Measurements from ENCODE around the gene SNAP47. TPM values are rescaled to one million over a fixed set of nuclear protein-coding genes. Genes with fewer than 3 reads are reported as not detected.

Gene SNAP47
- total RNA-seq, 2 experiments from 2014 or later, result 25.3 to 25.5 TPM

DNA sequence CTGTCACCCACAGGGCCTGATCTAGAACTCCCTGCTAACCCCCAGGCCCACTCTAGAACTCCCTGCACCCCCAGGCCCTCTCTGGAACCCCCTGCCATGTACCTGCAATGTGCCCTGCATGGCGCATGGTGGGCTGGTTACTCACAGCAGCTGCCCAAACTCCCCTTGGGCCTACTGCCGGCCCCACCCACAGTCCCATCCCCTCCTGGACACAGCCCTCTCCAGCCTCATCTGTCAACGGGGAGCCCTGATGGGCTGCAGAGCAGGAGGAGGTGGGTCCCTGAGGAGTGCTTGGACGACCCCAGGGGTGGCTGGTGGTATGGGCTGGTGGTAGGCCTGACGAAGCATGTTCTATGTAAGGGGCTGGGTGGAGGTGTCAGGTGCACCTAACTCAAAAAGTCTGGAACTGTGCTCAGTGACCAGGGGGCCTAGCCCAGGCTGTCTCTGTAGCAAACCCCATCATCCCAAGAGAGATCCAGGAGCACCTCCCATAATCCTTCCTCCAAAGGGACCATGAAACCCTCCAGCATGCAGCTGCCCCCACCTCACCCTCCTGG lies 61.2 kb downstream of the SNAP47 start:
- H3K4me1 Mint-ChIP-seq (ENCODE audit: low read depth), result no peaks in the 10 kb centered on the region
- ATAC-seq (no peak), DNase-seq (no peak)
- no peaks in the 10 kb centered on the region for H3K9me3 Mint-ChIP-seq
- no peak for TF ChIP-seq CTCF (IDR thresholded peaks at IDR 0.05)
- POLR2A ChIA-PET, result no interaction called here
- H3K27ac Mint-ChIP-seq, result no peak overlapping the region
- H3K4me3 Mint-ChIP-seq, result no peak overlapping the region
- intact Hi-C loops (cut with micrococcal nuclease), result no loop called here
- no peaks in the 10 kb centered on the region for H3K27me3 Mint-ChIP-seq
- H3K36me3 Mint-ChIP-seq (ENCODE audit: low read depth), result no peaks in the 10 kb centered on the region
- CTCF ChIA-PET, result interaction anchor here (1.2 kb wide), 1 partner anchor 35 kb away, joined by 4 read pairs; no protein-coding TSS in a partner anchor

DNA sequence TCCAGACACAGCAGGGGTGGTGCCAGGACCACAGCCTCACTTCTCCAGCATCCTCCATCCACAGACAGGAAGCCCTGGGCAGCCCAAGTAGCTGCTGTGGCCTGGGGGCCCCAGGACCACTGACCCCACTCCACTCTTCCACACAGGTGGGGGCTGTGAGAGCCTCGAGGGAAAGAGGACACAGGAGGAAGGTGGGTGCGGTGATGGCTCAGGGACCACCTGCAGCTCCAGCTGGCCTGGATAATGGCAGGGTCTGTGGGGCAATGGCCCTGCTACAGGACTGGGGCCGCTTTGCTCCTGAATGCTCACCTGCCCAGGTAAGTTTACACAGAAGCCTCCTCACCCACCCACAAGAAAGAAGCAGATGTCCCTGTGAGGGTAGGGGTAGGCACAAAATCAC lies 61.9 kb downstream of the SNAP47 start:
- ATAC-seq (no peak), DNase-seq (no peak)
- no peak for TF ChIP-seq CTCF (IDR thresholded peaks at IDR 0.05)
- Mint-ChIP-seq H3K27ac (no peak overlapping the region), H3K27me3 (no peaks in the 10 kb centered on the region), H3K4me3 (no peak overlapping the region), H3K36me3 (ENCODE audit: low read depth) (no peaks in the 10 kb centered on the region), H3K4me1 (ENCODE audit: low read depth) (no peaks in the 10 kb centered on the region), H3K9me3 (no peaks in the 10 kb centered on the region)
- CTCF ChIA-PET, result no interaction called here
- intact Hi-C loops (cut with micrococcal nuclease), result no loop called here
- POLR2A ChIA-PET, result no interaction called here

DNA sequence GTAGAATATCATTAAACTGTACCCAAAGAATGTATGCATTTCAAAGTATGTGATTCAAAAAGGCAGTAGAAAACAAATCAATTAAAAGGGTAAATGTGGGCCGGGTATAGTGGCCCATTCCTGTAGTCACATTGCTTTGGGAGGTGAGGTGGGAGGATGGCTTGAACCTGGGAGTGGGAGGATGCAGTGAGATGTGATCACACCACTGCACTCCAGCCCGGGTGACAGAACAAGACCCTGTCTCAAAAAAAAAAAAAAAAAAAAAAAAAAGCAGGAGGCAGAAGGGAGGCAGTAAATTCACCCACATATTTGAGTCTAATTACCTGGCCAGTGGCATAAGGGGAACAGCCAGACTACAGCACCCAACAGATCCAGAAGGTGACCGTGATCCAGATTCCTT lies 62.4 kb downstream of the SNAP47 start:
- Mint-ChIP-seq H3K4me3 (no peak overlapping the region), H3K9me3 (no peaks in the 10 kb centered on the region), H3K27me3 (no peaks in the 10 kb centered on the region), H3K36me3 (ENCODE audit: low read depth) (no peaks in the 10 kb centered on the region), H3K4me1 (ENCODE audit: low read depth) (no peaks in the 10 kb centered on the region), H3K27ac (no peak overlapping the region)
- ChIA-PET CTCF (no interaction called here), POLR2A (no interaction called here)
- intact Hi-C loops (cut with micrococcal nuclease), result no loop called here
- no peak for DNase-seq
- no peak for ATAC-seq
- no peak for TF ChIP-seq CTCF (IDR thresholded peaks at IDR 0.05)

GRCh38 chr1:227798078-227798802 lies 63.0 kb downstream of the SNAP47 start:
- Mint-ChIP-seq H3K4me1 (ENCODE audit: low read depth) (no peaks in the 10 kb centered on the region), H3K36me3 (ENCODE audit: low read depth) (no peaks in the 10 kb centered on the region), H3K27ac (no peak overlapping the region), H3K4me3 (no peak overlapping the region), H3K27me3 (no peaks in the 10 kb centered on the region), H3K9me3 (no peaks in the 10 kb centered on the region)
- ChIA-PET CTCF (no interaction called here), POLR2A (no interaction called here)
- ATAC-seq (no peak), DNase-seq (no peak)
- intact Hi-C loops (cut with micrococcal nuclease), result no loop called here
- no peak for TF ChIP-seq CTCF (IDR thresholded peaks at IDR 0.05)

DNA sequence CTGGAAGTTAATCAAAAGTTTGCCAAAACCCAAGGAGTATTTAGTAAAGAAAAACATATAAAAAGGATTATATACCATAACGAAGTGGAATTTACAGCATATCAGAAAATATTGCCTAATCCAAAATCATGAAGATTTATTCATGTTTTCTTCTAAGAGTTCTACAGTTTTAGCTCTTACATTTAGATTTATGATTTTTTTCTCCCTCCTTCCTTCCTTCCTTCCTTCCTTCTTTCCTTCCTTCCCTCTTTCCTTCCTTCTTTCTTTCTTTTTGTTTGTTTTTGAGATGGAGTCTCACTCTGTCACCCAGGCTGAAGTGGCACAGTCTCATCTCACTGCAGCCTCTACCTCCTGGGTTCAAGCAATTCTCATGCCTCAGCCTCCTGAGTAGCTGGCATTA lies 64.5 kb downstream of the SNAP47 start:
- H3K36me3 Mint-ChIP-seq (ENCODE audit: low read depth), result no peaks in the 10 kb centered on the region

More for the DNA sequence above, 64.5 kb downstream of the SNAP47 start:
- no peak overlapping the region for H3K27ac Mint-ChIP-seq
- H3K4me3 Mint-ChIP-seq, result no peak overlapping the region
- no peaks in the 10 kb centered on the region for H3K4me1 Mint-ChIP-seq (ENCODE audit: low read depth)
- intact Hi-C loops (cut with micrococcal nuclease), result no loop called here
- ChIA-PET POLR2A (no interaction called here), CTCF (no interaction called here)
- ATAC-seq, result no peak
- peaks cover 3% of the 10 kb centered on the region for H3K27me3 Mint-ChIP-seq
- DNase-seq, result no peak
- peaks cover 3% of the 10 kb centered on the region for H3K9me3 Mint-ChIP-seq
- TF ChIP-seq CTCF (IDR thresholded peaks at IDR 0.05), result no peak

Data from activated CD8-positive, alpha-beta T cell treated with anti-CD3 and anti-CD28 coated beads for 36 hours (primary cell).